ENCODE measurements around the gene NUTM2G. TPM values are rescaled to one million over a fixed set of nuclear protein-coding genes. Genes with fewer than 3 reads are reported as not detected.
"Not testable (repeated sequence)": the region's sequence is repeated elsewhere in the genome, so short reads cannot be mapped to it uniquely, and the experiment has no call there.

Gene NUTM2G
- total and polyA plus RNA-seq, 2 of the 13 experiments (the other 11 are each of a cell fraction or from before 2014, with no cell fraction given), result not detected

- H3K9ac ChIP-seq (ENCODE audit: insufficient read depth, low read depth, low read length); H3K27ac ChIP-seq (ENCODE audit: extremely low read length, insufficient read depth, low read length); DNase-seq (ENCODE audit: low spot score); FAIRE-seq; H3K36me3 ChIP-seq (replicated peaks in 1 of 2; ENCODE audit: control insufficient read depth in 1 of 2, insufficient read depth in 2 of 2, low read length in 2 of 2); H3K4me1 ChIP-seq (ENCODE audit: insufficient read depth, low read length); H4K20me1 ChIP-seq (ENCODE audit: insufficient read depth, low read length); H3K4me3 ChIP-seq (replicated peaks in 1 of 3; ENCODE audit: insufficient read depth in 1 of 3, low read depth in 2 of 3, low read length in 3 of 3); H3K27me3 ChIP-seq (ENCODE audit: control insufficient read depth in 1 of 2, insufficient read depth in 2 of 2, low read length in 2 of 2); CTCF ChIA-PET (ENCODE audit: low intra/inter-chr PET ratio, low total read pairs); H3K4me2 ChIP-seq (ENCODE audit: low read depth, low read length); H2AFZ ChIP-seq (ENCODE audit: low read length); H3K79me2 ChIP-seq (ENCODE audit: insufficient read depth, low read length); POLR2A ChIA-PET; BruUV-seq (replicated peaks); ATAC-seq; H3K9me3 ChIP-seq (ENCODE audit: low read length); intact Hi-C loops (cut with micrococcal nuclease; ENCODE audit: unreplicated experiment); in situ Hi-C loops (cut with HindIII; ENCODE audit: extremely low pct_ligation_motif_present, low pct_unique_long_range_greater_than_20kb): not testable (repeated sequence)
- 97% methylated on average over 4 of the region's 4 CpGs for WGBS (ENCODE audit: low lambda C conversion rate)
Measured at GRCh38 chr9:96920803-96921202, 7.8 kb upstream of the NUTM2G start.

GRCh38 chr9:96925587-96925986 lies 3.1 kb upstream of the NUTM2G start:
- H3K9ac ChIP-seq (ENCODE audit: insufficient read depth, low read depth, low read length); intact Hi-C loops (cut with micrococcal nuclease; ENCODE audit: unreplicated experiment); H3K27ac ChIP-seq (ENCODE audit: extremely low read length, insufficient read depth, low read length); POLR2A ChIA-PET; H3K36me3 ChIP-seq (replicated peaks in 1 of 2; ENCODE audit: control insufficient read depth in 1 of 2, insufficient read depth in 2 of 2, low read length in 2 of 2); H4K20me1 ChIP-seq (ENCODE audit: insufficient read depth, low read length); in situ Hi-C loops (cut with HindIII; ENCODE audit: extremely low pct_ligation_motif_present, low pct_unique_long_range_greater_than_20kb); DNase-seq (ENCODE audit: low spot score); H2AFZ ChIP-seq (ENCODE audit: low read length); H3K4me2 ChIP-seq (ENCODE audit: low read depth, low read length); FAIRE-seq; H3K4me3 ChIP-seq (replicated peaks in 1 of 3; ENCODE audit: insufficient read depth in 1 of 3, low read depth in 2 of 3, low read length in 3 of 3); H3K4me1 ChIP-seq (ENCODE audit: insufficient read depth, low read length); H3K27me3 ChIP-seq (ENCODE audit: control insufficient read depth in 1 of 2, insufficient read depth in 2 of 2, low read length in 2 of 2); BruUV-seq (replicated peaks); H3K9me3 ChIP-seq (ENCODE audit: low read length); CTCF ChIA-PET (ENCODE audit: low intra/inter-chr PET ratio, low total read pairs); H3K79me2 ChIP-seq (ENCODE audit: insufficient read depth, low read length): not testable (repeated sequence)
- TF ChIP-seq CTCF (CRISPR knock-in tag; IDR thresholded peaks at IDR 0.05), result peak; percentile 6; the same call in 1 of the 2 replicates
- 79% methylated on average over 5 of the region's 5 CpGs for WGBS (ENCODE audit: low lambda C conversion rate)
- ATAC-seq, result peak; percentile 42; the same call in 2 of the 3 replicates

Measured in HepG2 (cell line).